Upper lobe of right lung (tissue), 1 donor: Measurements from ENCODE around the gene NPHP1. TPM values are rescaled to one million over a fixed set of nuclear protein-coding genes. Genes with fewer than 3 reads are reported as not detected.
"Not testable (repeated sequence)": the region's sequence is repeated elsewhere in the genome, so short reads cannot be mapped to it uniquely, and the experiment has no call there.

Source experiments
- ATAC-seq: fragments of 200-7000 bp; cut with Tn5 transposase; one replicate; pipeline ENCODE4 v1.9.1; 2020; ENCODE audit warnings: mild to moderate bottlenecking, moderate library complexity
- DNase-seq: peaks from one replicate; pipeline ENCODE4 v3.0.0-alpha.2; 2020
- H3K27ac ChIP-seq: fragments of 200-600 bp; one replicate; pipeline ENCODE4 v1.8.0; 2022
- H3K27me3 ChIP-seq: fragments of 200-600 bp; one replicate; pipeline ENCODE4 v1.8.0; 2022; ENCODE audit warnings: mild to moderate bottlenecking
- H3K36me3 ChIP-seq: fragments of 200-600 bp; one replicate; pipeline ENCODE4 v1.8.0; 2022
- H3K4me1 ChIP-seq: fragments of 200-600 bp; one replicate; pipeline ENCODE4 v1.8.0; 2022
- H3K4me3 ChIP-seq: fragments of 200-600 bp; one replicate; pipeline ENCODE4 v1.8.0; 2022; ENCODE audit warnings: mild to moderate bottlenecking
- H3K9me3 ChIP-seq: fragments of 200-600 bp; one replicate; pipeline ENCODE4 v1.8.0; 2022
- CTCF ChIP-seq: fragments of 200-600 bp; IDR thresholded peaks from one replicate; pipeline ENCODE4 v1.8.0; 2022; ENCODE audit warnings: antibody characterized with exemption
- intact Hi-C: fragments of 100-400 bp; cut with DNase I; formaldehyde crosslinking; loops from one replicate; pipeline ENCODE4 v1.11.0; 2022
- total RNA-seq: library from RNA; stranded (reverse); fragmentation: NEBNext Ultra II Directional; extraction: Animal tissue kit (Norgen Biotek cat#: 25700); gene quantifications from one replicate; pipeline ENCODE4 v1.2.1, GENCODE V29; 2021
- donor health status: DM: no; HTN: yes; CAD: no; lungs with severe emphysema.

The NPHP1 gene
- total RNA-seq, 1 donor from 2014 or later: 4.1 TPM

GRCh38 chr2:110113961-110114591 lies 90.7 kb downstream of the NPHP1 start:
- peak overlapping the region; percentile 70 for H3K27ac ChIP-seq
- intact Hi-C loops: no loop called here
- H3K27me3 ChIP-seq: peaks cover 9% of the 10 kb centered on the region
- H3K4me1 ChIP-seq: peaks cover 11% of the 10 kb centered on the region
- peak; percentile 71 for ATAC-seq
- TF ChIP-seq CTCF: peak; percentile 17
- DNase-seq: peak; percentile 81
- H3K4me3 ChIP-seq: peak overlapping the region; percentile 57
- no peaks in the 10 kb centered on the region for H3K36me3 ChIP-seq
- no peaks in the 10 kb centered on the region for H3K9me3 ChIP-seq

DNA sequence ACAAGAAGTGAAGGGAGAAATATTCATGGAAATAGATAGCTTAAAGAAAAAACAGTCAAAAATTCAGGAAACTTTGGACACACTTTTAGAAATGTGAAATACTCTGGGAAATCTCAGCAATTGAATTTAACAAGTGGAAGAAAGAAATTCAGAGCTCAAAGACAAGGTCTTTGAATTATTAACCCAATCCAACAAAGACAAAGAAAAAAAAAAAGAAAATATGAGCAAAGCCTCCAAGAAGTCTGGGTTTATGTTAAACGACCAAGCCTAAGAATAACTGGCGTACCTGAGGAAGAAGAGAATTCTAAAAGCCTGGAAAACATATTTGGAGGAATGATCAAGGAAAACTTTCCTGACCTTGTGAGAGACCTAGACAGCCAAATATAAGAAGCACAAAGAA lies 96.5 kb downstream of the NPHP1 start:
- H3K27ac ChIP-seq, ATAC-seq, H3K9me3 ChIP-seq, H3K4me3 ChIP-seq, intact Hi-C loops, H3K27me3 ChIP-seq, DNase-seq, H3K36me3 ChIP-seq: not testable (repeated sequence)
- peaks cover 13% of the 10 kb centered on the region for H3K4me1 ChIP-seq

- intact Hi-C loops: no loop called here
- Histone ChIP-seq H3K27me3 (no peaks in the 10 kb centered on the region), H3K36me3 (no peaks in the 10 kb centered on the region), H3K9me3 (no peaks in the 10 kb centered on the region), H3K27ac (peak overlapping the region; percentile 36), H3K4me1 (peaks cover 15% of the 10 kb centered on the region), H3K4me3 (no peak overlapping the region)
- ATAC-seq (no peak), DNase-seq (no peak)
- TF ChIP-seq CTCF: no peak
Measured at GRCh38 chr2:110107092-110108079, 97.4 kb downstream of the NPHP1 start.

DNA sequence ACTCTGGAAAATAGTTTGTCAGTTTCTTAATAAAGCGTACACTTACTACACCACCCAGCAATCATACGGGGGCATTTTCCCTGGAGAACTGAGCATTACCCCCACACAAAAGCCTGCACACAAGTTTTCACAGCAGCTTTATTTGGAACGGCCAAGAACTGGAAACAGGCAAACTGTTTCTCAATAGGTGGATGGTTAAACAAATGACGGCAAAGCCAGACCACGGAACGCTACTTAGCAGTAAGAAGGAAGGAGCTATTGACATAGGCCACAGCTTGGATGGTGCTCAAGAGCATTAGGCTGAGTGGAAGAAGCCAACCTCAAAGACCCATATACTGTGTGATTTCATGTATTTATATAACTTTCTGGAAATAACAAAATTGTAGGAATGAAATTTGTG lies 98.2 kb downstream of the NPHP1 start:
- H3K4me3 ChIP-seq: no peak overlapping the region
- ATAC-seq (peak; percentile 76), DNase-seq (no peak)
- peaks cover 22% of the 10 kb centered on the region for H3K4me1 ChIP-seq
- H3K27me3 ChIP-seq: no peaks in the 10 kb centered on the region
- peak overlapping the region; percentile 68 for H3K27ac ChIP-seq
- no peaks in the 10 kb centered on the region for H3K9me3 ChIP-seq
- TF ChIP-seq CTCF: no peak
- intact Hi-C loops: no loop called here
- no peaks in the 10 kb centered on the region for H3K36me3 ChIP-seq

- no peaks in the 10 kb centered on the region for H3K36me3 ChIP-seq
- H3K4me3 ChIP-seq: no peak overlapping the region
- H3K27me3 ChIP-seq: no peaks in the 10 kb centered on the region
- H3K4me1 ChIP-seq: peaks cover 27% of the 10 kb centered on the region
- no peak for TF ChIP-seq CTCF
- peak overlapping the region; percentile 68 for H3K27ac ChIP-seq
- DNase-seq (no peak), ATAC-seq (no peak)
- intact Hi-C loops: no loop called here
- no peaks in the 10 kb centered on the region for H3K9me3 ChIP-seq
Measured at GRCh38 chr2:110105608-110106467, 99.0 kb downstream of the NPHP1 start.
